NCI-H524 (cell line): ENCODE measurements around the gene PDGFRB.

Source experiments
- DNase-seq, 2 experiments: peaks; one replicate each; lab custom pipeline; 2025; lab: John Stamatoyannopoulos, UW

PDGFRB gene

GRCh38 chr5:150144879-150145278 is 10.8 kb downstream of the PDGFRB start:
- DNase-seq: no peak

- no peak for DNase-seq
These were observed 11.3 kb downstream of the PDGFRB start for GRCh38 chr5:150144246-150144801.

GRCh38 chr5:150143350-150144245 is 12.0 kb downstream of the PDGFRB start:
- DNase-seq: no peak

- DNase-seq: no peak
These were observed 12.7 kb downstream of the PDGFRB start for GRCh38 chr5:150142959-150143349.

- DNase-seq: no peak
These were observed 13.3 kb downstream of the PDGFRB start for GRCh38 chr5:150142185-150142958.

GRCh38 chr5:150141544-150142184 is 14.0 kb downstream of the PDGFRB start:
- DNase-seq: no peak

GRCh38 chr5:150140830-150141229 is 14.8 kb downstream of the PDGFRB start:
- DNase-seq: no peak

GRCh38 chr5:150139334-150139733 is 16.3 kb downstream of the PDGFRB start:
- DNase-seq: no peak

- DNase-seq: peak in 1 of 2 experiments; percentile 6
These were observed 16.9 kb downstream of the PDGFRB start for GRCh38 chr5:150138551-150139265.

GRCh38 chr5:150137997-150138396 is 17.6 kb downstream of the PDGFRB start:
- DNase-seq: no peak

- DNase-seq: no peak
These were observed 18.3 kb downstream of the PDGFRB start for GRCh38 chr5:150137168-150137957.

- no peak for DNase-seq
These were observed 19.1 kb downstream of the PDGFRB start for GRCh38 chr5:150136305-150137167.

- DNase-seq: no peak
These were observed 19.9 kb downstream of the PDGFRB start for GRCh38 chr5:150135557-150136304.

GRCh38 chr5:150134198-150134588 is 21.5 kb downstream of the PDGFRB start:
- no peak for DNase-seq

- no peak for DNase-seq
These were observed 22.0 kb downstream of the PDGFRB start for GRCh38 chr5:150133581-150134197.

GRCh38 chr5:150132740-150133139 is 22.9 kb downstream of the PDGFRB start:
- no peak for DNase-seq

GRCh38 chr5:150131978-150132694 is 23.5 kb downstream of the PDGFRB start:
- no peak for DNase-seq

GRCh38 chr5:150131461-150131860 is 24.2 kb downstream of the PDGFRB start:
- no peak for DNase-seq
